AG08395 (cell line): ENCODE data around the gene CWF19L2.
"Not testable (repeated sequence)": the region's sequence is repeated elsewhere in the genome, so short reads cannot be mapped to it uniquely, and the experiment has no call there.

ENCODE experiments used
- DNase-seq: peaks from one replicate; pipeline ENCODE4 v3.0.0; 2012; ENCODE audit warnings: mixed read lengths, low spot score

The CWF19L2 gene

DNA sequence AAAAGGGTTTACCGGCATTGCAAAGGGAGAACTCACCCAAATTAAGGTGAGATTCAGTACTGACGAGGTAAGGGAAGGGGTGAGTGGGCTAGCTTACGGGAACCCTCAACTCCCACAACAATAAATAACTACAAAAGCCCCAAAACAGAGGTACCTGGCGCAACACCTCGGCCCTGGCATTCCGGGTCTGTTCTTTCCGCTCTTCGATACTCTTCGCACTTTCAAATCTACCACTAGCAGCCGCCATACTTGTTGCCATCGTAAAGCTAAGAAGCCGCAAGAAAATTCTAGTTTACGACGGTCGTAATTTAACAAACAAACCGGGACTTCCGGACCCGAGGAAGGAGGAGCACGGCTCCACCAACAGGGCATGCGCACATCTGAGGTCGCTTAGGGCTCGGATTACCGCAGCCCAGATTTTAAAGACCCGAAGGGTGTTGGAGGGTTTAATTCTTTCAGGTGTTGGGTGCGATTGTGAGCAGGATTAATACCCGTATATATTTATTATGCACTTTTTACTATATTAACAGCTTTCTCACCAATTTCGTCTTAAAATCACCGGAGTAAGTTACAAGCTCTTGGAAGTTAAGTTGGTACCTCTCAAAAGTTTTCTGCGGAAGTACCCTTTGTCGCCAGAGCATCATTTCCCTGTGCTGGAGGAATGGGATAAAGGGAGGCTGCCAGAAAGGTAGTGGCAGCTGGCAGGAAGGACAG is at the start of gene CWF19L2:
Gene CWF19L2 (minus strand): TSS at position 268 of the 714 bp plus-strand sequence. CDS start 9 bp downstream, at position 259.
- DNase-seq, result peak; percentile 98

DNA sequence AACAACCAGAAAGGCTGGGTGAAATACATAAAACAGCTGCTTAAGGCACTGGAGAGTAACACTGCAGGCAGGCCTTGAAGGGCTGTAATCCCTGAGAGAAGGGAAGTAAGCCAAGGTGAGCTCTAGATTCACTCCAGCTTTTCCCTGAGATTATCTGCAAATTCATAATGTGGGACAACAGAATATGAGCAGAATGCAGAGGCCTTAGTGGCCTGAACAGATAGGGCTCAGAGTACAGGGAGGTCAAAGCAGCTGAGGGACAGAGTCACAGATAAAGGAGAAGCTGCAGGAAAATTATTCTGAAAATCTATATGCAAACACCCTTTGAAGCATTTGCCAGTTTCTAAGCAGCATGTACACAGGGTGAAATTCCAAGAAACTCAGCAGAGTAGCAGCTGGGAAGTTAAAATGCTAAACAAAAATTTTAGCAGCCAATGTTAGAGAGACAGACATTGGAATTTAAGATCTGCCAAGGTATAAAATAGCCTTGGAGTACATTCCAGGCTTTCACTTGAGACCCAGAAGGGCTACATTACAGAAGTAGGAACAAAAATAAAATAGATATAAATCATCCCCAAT is 48.1 kb upstream of the CWF19L2 start:
- no peak for DNase-seq

DNA sequence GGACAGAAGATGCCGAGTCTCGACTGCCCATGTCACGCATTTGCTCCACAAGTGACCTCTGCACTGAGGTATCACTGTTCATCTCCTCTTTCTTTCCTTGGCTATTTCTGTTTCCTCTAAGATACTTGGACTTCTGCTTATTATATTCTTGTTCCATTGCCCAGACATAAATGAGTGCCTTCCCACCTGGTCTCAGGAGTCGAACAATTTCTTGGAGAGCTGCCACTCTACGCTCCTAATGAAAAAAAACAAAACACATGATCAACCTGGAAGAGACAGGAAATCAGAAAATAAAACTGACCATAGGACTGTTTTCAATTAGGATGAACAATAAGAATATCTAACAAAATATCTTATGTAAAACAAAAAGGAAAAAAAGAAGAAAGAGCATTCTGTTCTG is 47.4 kb upstream of the CWF19L2 start:
- DNase-seq, result no peak

- DNase-seq, result no peak
Measured at GRCh38 chr11:107501713-107502112, 44.1 kb upstream of the CWF19L2 start.

- DNase-seq, result not testable (repeated sequence)
Measured at GRCh38 chr11:107497371-107497770, 39.7 kb upstream of the CWF19L2 start.

DNA sequence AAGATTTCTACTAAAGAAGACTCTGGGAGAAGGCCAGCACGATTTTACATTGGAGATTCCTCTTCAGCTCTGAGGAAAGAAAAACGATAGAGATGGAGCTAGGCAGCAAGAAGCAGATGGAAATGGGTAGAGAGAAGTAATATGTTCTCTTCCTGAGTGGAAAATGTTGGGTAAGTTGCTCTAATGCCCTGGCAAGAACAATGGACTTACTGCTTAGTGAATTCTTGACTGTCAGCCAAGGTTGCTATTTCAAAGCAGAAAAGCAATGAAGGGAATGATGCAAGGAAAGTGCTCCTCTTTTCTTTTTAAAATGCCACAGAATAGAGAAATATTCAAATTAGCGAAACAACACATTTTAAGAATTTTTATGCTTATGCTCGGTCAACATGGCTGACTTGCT is 38.4 kb upstream of the CWF19L2 start:
- peak; percentile 59 for DNase-seq

- DNase-seq, result no peak
Measured at GRCh38 chr11:107494055-107494454, 36.4 kb upstream of the CWF19L2 start.

- peak; percentile 11 for DNase-seq
Measured at GRCh38 chr11:107493117-107493516, 35.5 kb upstream of the CWF19L2 start.

- DNase-seq, result no peak
Measured at GRCh38 chr11:107490836-107491235, 33.2 kb upstream of the CWF19L2 start.

GRCh38 chr11:107482234-107482633 is 24.6 kb upstream of the CWF19L2 start:
- no peak for DNase-seq

GRCh38 chr11:107478922-107479321 is 21.3 kb upstream of the CWF19L2 start:
- no peak for DNase-seq

DNA sequence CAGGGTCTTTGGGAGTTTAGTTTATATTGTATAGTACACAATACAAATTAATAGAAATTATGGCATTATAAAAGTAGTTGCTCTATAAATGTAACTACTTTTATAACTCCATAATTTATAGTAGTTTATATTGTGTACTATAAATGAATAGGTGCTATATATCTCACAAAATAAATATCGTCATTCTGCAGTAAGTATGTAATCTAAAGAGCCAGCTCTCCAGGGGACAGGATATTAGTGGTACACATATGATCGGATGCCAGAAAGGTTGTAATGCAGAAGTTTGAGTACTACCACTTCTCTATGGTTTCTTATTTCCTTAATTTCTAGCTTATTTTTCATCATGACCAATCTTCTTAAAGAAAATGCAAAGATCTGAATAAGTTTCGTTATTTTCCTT is 20.2 kb upstream of the CWF19L2 start:
- DNase-seq, result no peak

GRCh38 chr11:107473792-107474191 is 16.2 kb upstream of the CWF19L2 start:
- DNase-seq, result no peak

GRCh38 chr11:107472966-107473365 is 15.3 kb upstream of the CWF19L2 start:
- DNase-seq, result no peak

DNA sequence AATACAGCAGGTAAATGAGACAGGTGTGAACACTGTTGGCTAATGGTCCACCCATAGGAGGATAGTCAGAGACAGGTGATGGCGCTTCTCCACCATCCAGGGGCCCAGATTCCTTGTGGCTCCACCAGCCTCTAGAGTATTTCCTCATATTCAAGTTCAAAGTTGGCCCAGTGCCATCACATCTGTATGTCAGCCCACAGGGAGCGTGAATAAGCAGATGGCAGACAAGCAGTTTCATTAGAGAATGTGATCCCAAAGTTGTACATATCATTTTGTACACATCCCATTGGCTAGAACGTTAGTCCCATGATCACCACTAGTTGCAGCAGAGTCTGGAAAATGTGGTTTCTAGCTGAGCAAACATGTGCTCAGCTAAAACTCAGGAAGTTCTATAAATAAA is 11.0 kb upstream of the CWF19L2 start:
- no peak for DNase-seq

DNA sequence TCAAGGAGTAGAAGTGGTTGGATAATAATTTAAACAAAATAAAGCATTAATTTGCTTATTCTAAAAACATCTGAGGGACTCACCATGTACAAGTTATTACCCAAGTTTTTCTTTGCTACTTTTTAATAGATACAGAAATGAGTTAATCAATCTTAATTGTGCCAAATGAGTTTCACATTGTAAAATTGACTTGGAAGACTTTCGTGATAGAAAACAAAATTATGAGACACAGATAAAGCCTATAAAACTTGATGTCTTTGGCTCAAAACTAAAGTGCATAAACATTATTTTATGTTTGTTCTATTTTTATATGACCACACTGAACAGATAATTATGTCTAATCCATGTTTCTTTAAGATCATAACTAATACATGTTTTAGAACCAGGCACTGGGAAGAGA is 10.1 kb upstream of the CWF19L2 start:
- no peak for DNase-seq

DNA sequence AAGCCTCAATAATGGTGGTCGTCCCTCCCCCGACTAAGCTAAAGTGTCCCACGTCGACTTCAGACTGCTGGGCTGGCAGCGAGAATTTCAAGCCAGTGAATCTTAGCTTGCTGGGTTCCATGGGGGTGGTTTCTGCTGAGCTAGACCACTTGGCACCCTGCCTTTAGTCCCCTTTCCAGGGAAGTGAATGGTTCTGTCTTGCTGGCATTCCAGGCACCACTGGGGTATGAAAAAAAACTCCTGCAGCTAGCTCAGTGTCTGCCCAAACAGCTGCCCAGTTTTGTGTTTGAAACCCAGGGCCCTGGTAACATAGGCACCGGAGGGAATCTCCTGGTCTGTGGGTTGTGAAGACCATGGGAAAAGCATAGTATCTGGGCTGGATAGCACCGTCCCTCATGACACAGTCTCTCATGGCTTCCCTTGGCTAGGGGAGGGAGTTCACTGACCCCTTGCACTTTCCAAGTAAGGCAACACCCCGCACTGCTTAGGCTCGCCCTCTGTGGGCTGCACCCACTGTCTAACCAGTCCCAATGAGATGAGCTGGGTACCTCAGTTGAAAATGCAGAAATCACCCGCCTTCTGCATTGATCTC is 8.7 kb upstream of the CWF19L2 start:
- DNase-seq, result not testable (repeated sequence)

DNA sequence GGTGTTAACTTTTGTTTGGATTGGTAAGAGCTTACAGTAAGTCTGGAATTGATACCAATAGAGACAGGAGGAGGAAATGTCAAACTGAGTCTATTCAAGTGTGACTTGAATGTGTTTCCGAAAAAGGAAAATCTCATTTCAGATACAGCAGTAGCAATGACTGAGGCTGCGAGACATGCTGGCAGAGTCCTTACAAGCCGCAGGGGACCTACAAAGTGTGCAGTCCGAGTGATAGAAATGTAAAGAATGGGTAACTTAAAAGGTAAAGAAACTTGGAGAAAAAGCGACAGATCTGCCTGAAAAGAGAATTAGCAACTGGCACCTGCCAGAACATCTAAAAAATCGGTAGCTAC is 444 bp downstream of the CWF19L2 start:
- DNase-seq, result peak; percentile 14

DNA sequence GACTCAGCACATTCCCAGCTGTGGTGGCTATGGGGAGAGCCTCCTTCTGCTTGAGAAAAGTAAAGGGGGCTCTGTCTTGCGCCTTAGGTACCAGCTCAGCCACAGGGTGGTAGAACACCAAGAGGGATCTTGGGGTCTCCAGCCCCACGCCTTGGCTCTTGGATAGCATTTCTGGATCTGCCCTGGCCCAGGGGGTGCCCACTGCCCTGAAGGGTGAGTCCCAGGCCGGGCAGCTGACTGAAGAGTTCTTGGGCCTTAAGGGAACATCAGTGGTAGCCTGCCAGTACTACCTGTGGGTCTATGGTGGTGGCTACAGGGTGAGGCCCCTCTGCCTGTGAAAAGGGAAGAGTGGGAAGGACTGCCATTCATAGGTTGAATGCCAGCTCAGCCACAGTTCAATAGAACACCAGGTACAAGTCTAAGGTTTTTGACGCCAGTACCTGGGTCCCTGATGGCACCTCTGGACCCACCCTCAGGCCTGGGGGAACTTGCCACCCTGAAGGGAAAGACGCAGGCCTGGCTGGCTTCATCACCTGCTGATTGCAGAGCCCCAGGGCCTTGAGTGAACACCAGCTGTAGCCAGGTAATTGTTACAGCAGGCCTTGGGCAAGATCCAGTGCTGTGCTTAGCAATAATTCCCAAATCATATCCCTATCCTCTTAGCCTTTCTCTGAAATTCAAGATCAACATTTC is 3.9 kb downstream of the CWF19L2 start:
- DNase-seq, result no peak

- DNase-seq, result no peak
Measured at GRCh38 chr11:107446822-107447431, 10.7 kb downstream of the CWF19L2 start.

DNA sequence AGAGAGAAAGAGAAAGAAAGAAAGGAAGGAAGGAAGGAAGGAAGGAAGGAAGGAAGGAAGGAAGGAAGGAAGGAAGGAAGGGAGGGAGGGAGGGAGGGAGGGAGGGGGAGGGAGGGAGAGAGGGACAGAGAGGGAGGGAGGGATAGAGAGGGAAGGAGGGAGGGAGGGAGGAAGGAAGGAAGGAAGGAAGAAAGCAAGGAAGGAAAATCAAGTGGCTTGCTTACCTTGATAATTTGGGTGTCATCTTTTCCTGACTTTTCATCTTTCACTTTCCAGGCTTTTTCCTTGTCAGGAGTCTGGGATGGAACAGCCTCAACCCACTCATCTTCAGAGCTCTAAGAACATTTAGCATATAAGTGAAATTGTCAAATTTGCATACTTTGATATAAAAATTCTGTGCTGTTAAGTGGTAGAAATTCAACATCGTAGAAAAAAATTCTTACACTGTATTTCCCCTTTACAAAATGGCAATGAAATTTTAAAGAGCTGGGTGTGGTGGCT is 14.9 kb downstream of the CWF19L2 start:
- DNase-seq, result no peak

- no peak for DNase-seq
Measured at GRCh38 chr11:107439586-107440167, 17.9 kb downstream of the CWF19L2 start.
